IPS-15b (cell line): ENCODE data around the gene CHD5.

Experiments
- H3K27me3 ChIP-seq: one replicate; pipeline ENCODE4 v1.6.1; 2013; ENCODE audit warnings: low read length; ENCODE audit not compliant: control insufficient read depth, insufficient read depth
- H3K36me3 ChIP-seq: one replicate; pipeline ENCODE4 v1.6.1; 2013; ENCODE audit warnings: low read length; ENCODE audit not compliant: control insufficient read depth, insufficient read depth
- H3K4me1 ChIP-seq: one replicate; pipeline ENCODE4 v1.6.1; 2013; ENCODE audit warnings: mild to moderate bottlenecking, low read length; ENCODE audit not compliant: control insufficient read depth, insufficient read depth
- H3K4me3 ChIP-seq: one replicate; pipeline ENCODE4 v1.5.1; 2013; ENCODE audit warnings: low read depth, low read length
- H3K9ac ChIP-seq: one replicate; pipeline ENCODE4 v1.6.1; 2013; ENCODE audit warnings: low read depth, mild to moderate bottlenecking, low read length
- H3K9me3 ChIP-seq: one replicate; pipeline ENCODE4 v1.6.1; 2013; ENCODE audit warnings: mild to moderate bottlenecking, low read length; ENCODE audit not compliant: control insufficient read depth, insufficient read depth

The CHD5 gene

GRCh38 chr1:6199298-6200187, 19.4 kb upstream of the CHD5 start, which contains the start of gene RPL22:
Gene RPL22, minus strand, starts transcription at chr1:6199595. Its CDS starts 22 bp downstream, at chr1:6199573.
- H3K36me3 ChIP-seq, result peaks cover 11% of the 10 kb centered on the region
- no peaks in the 10 kb centered on the region for H3K27me3 ChIP-seq
- peaks cover 12% of the 10 kb centered on the region for H3K4me1 ChIP-seq
- no peaks in the 10 kb centered on the region for H3K9me3 ChIP-seq
- peak within 1 kb of the TSS; percentile 97 for H3K4me3 ChIP-seq
- H3K9ac ChIP-seq, result peak within 1 kb of the TSS; percentile 94

DNA sequence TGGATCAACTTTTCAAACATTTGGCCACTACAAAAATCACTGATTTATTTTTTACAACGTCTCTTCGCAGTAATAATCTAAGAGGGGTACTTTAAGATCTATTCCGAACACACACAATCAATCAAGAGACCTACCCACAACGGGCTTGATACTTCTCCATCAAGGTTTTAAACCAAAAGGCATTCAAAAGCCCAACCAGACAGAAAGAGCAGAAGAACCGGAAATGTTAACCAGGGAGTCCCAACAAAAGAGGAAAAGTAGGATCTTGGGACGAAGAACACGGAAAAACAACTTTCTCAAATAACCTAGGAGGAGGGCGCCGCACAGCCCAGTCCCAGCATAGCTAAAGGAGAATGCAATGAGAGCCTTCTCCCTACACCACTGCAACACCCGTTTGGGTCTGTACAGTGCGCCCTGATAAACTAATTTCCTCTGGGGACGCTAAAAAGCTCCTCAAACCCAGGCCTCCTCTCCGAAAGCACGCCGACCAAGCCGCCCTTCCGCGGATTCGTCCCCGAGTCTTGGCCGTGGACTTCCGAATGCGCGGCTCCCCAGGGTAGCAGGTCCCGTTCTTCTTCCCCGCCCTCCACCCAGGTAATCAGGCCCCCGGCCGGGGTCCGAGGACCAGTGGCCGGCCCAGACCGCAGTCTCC, 18.7 kb upstream of the CHD5 start:
- Histone ChIP-seq H3K36me3 (peaks cover 18% of the 10 kb centered on the region), H3K9me3 (no peaks in the 10 kb centered on the region), H3K27me3 (no peaks in the 10 kb centered on the region), H3K4me1 (peaks cover 12% of the 10 kb centered on the region), H3K9ac (peak overlapping the region; percentile 94), H3K4me3 (peak overlapping the region; percentile 97)

- Histone ChIP-seq H3K27me3 (no peaks in the 10 kb centered on the region), H3K4me1 (peaks cover 12% of the 10 kb centered on the region), H3K9ac (peak overlapping the region; percentile 94), H3K4me3 (peak overlapping the region; percentile 97), H3K36me3 (peaks cover 26% of the 10 kb centered on the region), H3K9me3 (no peaks in the 10 kb centered on the region)
Measured at GRCh38 chr1:6197746-6198427, 17.8 kb upstream of the CHD5 start.

DNA sequence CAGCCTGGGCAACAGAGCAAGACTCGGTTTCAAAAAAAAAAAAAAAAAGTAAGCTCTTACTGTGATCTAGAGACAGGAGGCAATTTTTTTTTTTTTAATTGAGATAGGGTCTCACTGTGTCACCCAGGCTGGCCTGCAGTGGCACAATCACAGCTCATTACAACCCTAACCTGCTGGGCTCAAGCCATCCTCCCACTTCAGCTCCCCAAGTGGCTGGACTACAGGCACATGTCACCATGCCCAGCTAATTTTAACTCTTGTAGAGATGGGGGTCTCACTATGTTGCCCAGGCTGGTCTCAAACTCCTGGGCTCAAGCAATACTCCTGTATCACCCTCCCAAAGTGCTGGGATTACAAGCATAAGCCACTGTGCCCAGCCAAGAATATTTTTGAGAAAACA, 11.8 kb upstream of the CHD5 start:
- Histone ChIP-seq H3K27me3 (no peaks in the 10 kb centered on the region), H3K9me3 (no peaks in the 10 kb centered on the region), H3K4me3 (no peak overlapping the region), H3K4me1 (no peaks in the 10 kb centered on the region), H3K36me3 (peaks cover 48% of the 10 kb centered on the region), H3K9ac (no peak overlapping the region)

DNA sequence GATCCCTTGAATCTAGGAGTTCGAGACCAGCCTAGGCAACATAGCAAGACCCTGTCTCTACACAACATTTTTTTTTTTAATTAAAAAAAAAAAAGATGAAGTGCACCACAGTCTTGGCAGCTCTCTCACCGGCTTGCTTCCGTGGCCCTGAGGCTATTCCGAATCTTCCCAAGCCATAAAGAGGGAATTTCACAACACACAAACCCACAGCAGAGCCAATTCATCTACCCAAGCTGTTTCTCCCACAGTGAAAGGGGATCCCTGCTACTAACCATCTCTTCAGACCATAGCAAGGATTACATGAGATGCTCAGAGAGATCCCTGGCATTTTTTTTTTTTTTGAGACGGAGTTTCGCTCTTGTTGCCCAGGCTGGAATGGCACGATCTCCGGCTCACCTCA, 8.3 kb upstream of the CHD5 start:
- Histone ChIP-seq H3K4me3 (no peak overlapping the region), H3K27me3 (no peaks in the 10 kb centered on the region), H3K36me3 (peaks cover 38% of the 10 kb centered on the region), H3K4me1 (peaks cover 8% of the 10 kb centered on the region), H3K9ac (no peak overlapping the region), H3K9me3 (no peaks in the 10 kb centered on the region)

DNA sequence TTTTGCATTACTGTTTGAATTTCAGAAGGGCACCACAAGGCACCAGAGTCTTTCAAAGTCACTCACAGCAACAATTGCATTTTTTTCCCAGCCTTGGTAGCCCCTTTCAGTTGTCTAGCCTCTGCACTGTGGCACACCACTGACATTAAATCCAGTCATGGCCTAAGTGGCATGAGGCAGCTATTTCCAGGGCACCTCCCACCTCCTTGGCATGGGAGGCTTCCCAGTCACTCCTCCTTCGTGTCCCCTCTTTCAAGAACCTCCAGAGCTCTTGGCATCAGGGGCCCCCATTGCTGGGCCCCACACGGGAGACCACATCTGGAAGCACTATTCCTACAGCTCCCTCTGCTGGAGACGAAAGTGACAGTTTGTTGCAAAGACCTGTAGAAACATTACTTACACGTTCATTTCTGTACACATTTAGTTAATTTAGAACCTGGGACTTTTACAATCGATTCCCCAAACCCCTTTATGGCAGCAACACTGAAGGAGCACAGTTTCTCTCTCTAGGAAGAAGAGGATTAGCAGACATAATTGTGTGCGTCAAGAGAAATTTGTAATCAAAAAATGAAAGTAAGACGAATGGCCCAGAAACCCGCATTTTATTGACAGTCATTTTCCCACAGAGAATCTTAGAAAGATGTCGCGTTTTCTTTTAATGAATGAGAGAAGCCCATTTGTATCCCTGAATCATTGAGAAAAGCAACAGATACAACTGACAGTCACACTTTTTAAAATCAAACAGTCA, 5.7 kb upstream of the CHD5 start:
- Histone ChIP-seq H3K9ac (peak overlapping the region; percentile 9), H3K27me3 (peaks cover 11% of the 10 kb centered on the region), H3K4me3 (no peak overlapping the region), H3K9me3 (no peaks in the 10 kb centered on the region), H3K4me1 (peaks cover 11% of the 10 kb centered on the region), H3K36me3 (peaks cover 18% of the 10 kb centered on the region)

DNA sequence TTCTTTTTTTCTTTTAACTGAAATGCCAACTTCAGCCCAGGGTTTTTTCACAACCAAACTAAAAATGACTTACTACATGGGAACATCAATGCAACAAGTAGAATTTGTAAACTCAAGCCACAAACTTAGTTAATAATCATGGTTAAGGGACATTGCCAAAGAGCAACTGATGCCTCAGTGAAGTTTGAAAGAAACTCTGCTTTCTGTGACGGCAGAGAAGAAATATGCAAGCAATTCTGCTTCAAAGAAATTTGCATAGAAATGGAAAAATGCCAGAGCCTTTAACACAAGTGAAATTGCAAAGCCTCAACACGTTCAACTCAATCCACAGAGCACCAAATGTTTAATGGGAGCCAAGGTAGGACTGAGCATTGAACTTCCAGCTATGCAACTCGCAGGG, 5.0 kb upstream of the CHD5 start:
- Histone ChIP-seq H3K4me1 (peaks cover 11% of the 10 kb centered on the region), H3K9me3 (no peaks in the 10 kb centered on the region), H3K4me3 (no peak overlapping the region), H3K9ac (no peak overlapping the region), H3K27me3 (peaks cover 14% of the 10 kb centered on the region), H3K36me3 (peaks cover 18% of the 10 kb centered on the region)

GRCh38 chr1:6184083-6184783, 4.1 kb upstream of the CHD5 start:
- Histone ChIP-seq H3K4me3 (no peak overlapping the region), H3K9me3 (no peaks in the 10 kb centered on the region), H3K36me3 (peaks cover 11% of the 10 kb centered on the region), H3K27me3 (peaks cover 14% of the 10 kb centered on the region), H3K4me1 (peaks cover 11% of the 10 kb centered on the region), H3K9ac (no peak overlapping the region)

- no peak overlapping the region for H3K4me3 ChIP-seq
- H3K9me3 ChIP-seq, result no peaks in the 10 kb centered on the region
- no peak overlapping the region for H3K9ac ChIP-seq
- peaks cover 11% of the 10 kb centered on the region for H3K4me1 ChIP-seq
- H3K27me3 ChIP-seq, result peaks cover 20% of the 10 kb centered on the region
- H3K36me3 ChIP-seq, result peaks cover 8% of the 10 kb centered on the region
Measured at GRCh38 chr1:6183520-6183989, 3.4 kb upstream of the CHD5 start.

DNA sequence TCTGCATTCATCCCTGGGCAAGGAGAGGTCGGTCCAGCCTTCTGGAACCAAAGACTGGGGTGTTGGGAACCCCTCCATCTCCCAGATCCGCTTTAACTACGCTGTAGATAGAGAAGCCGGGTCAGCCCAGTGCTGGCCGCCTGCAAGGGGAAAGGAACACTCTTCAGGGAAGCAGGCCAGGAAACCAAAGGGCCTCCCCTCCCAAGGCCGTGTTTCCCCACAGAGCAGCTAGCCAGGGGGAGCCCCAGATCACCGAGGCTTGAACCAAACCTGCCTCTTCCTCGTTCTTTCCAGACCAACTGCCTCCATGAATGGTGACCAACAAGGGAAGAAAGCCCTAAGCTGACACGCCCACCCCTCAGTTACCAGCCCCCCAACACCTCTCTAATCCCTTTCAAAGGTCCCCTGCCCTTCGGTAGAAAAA, 1.2 kb upstream of the CHD5 start:
- H3K4me1 ChIP-seq, result peaks cover 11% of the 10 kb centered on the region
- no peaks in the 10 kb centered on the region for H3K9me3 ChIP-seq
- no peak overlapping the region for H3K9ac ChIP-seq
- peaks cover 42% of the 10 kb centered on the region for H3K27me3 ChIP-seq
- H3K36me3 ChIP-seq, result peaks cover 5% of the 10 kb centered on the region
- peak overlapping the region; percentile 30 for H3K4me3 ChIP-seq
